Measurements from ENCODE around the gene COQ4. TPM values are rescaled to one million over a fixed set of nuclear protein-coding genes. Genes with fewer than 3 reads are reported as not detected.
A peak's percentile ranks its signal among the peaks of the same experiment; 100 is the strongest.
"Not testable (repeated sequence)": the region's sequence is repeated elsewhere in the genome, so short reads cannot be mapped to it uniquely, and the experiment has no call there.

COQ4 gene
- total RNA-seq, 1 donor from 2014 or later, result 26.0 TPM

- no peak for DNase-seq (ENCODE audit: low read depth in 2 of 2)
These were observed 23.8 kb upstream of the COQ4 start for GRCh38 chr9:128298535-128299482.

- no peak for DNase-seq (ENCODE audit: low read depth in 2 of 2)
These were observed 18.3 kb upstream of the COQ4 start for GRCh38 chr9:128304136-128304970.

- no peak for DNase-seq (ENCODE audit: low read depth in 2 of 2)
These were observed 17.7 kb upstream of the COQ4 start for GRCh38 chr9:128304971-128305288.

GRCh38 chr9:128309551-128309950 lies 13.1 kb upstream of the COQ4 start:
- no peak for DNase-seq (ENCODE audit: low read depth in 2 of 2)

GRCh38 chr9:128310461-128310860 lies 12.2 kb upstream of the COQ4 start:
- peak in 1 of 2 donors; percentile 53 for DNase-seq (ENCODE audit: low read depth in 2 of 2)

- no peak for DNase-seq (ENCODE audit: low read depth in 2 of 2)
These were observed 7.9 kb upstream of the COQ4 start for GRCh38 chr9:128314697-128315096.

- DNase-seq (ENCODE audit: low read depth in 2 of 2), result peak; percentile 24 to 55
These were observed 6.2 kb upstream of the COQ4 start for GRCh38 chr9:128316421-128316820.

GRCh38 chr9:128317629-128318028 lies 5.0 kb upstream of the COQ4 start:
- no peak for DNase-seq (ENCODE audit: low read depth in 2 of 2)

- no peak for DNase-seq (ENCODE audit: low read depth in 2 of 2)
These were observed 1.3 kb upstream of the COQ4 start for GRCh38 chr9:128321343-128321742.

GRCh38 chr9:128321879-128322403 lies 698 bp upstream of the COQ4 start:
- DNase-seq (ENCODE audit: low read depth in 2 of 2), result no peak

- peak in 1 of 2 donors; percentile 58 for DNase-seq (ENCODE audit: low read depth in 2 of 2)
These were observed 632 bp downstream of the COQ4 start for GRCh38 chr9:128323212-128323730.

GRCh38 chr9:128323791-128324190 lies 1.2 kb downstream of the COQ4 start:
- no peak for DNase-seq (ENCODE audit: low read depth in 2 of 2)

GRCh38 chr9:128324401-128324800 lies 1.8 kb downstream of the COQ4 start:
- DNase-seq (ENCODE audit: low read depth in 2 of 2), result no peak

GRCh38 chr9:128325629-128326028 lies 3.0 kb downstream of the COQ4 start:
- DNase-seq (ENCODE audit: low read depth in 2 of 2), result no peak

- DNase-seq (ENCODE audit: low read depth in 2 of 2), result no peak
These were observed 10.8 kb downstream of the COQ4 start for GRCh38 chr9:128333451-128333869.

- no peak for DNase-seq (ENCODE audit: low read depth in 2 of 2)
These were observed 12.5 kb downstream of the COQ4 start for GRCh38 chr9:128335161-128335560.

- no peak for DNase-seq (ENCODE audit: low read depth in 2 of 2)
These were observed 13.3 kb downstream of the COQ4 start for GRCh38 chr9:128335914-128336313.

- DNase-seq (ENCODE audit: low read depth in 2 of 2), result no peak
These were observed 15.3 kb downstream of the COQ4 start for GRCh38 chr9:128337936-128338335.

- not testable (repeated sequence) for DNase-seq (ENCODE audit: low read depth in 2 of 2)
These were observed 16.4 kb downstream of the COQ4 start for GRCh38 chr9:128338852-128339614.

GRCh38 chr9:128339761-128340690 lies 17.4 kb downstream of the COQ4 start, which contains the start of gene SLC27A4:
TSS of gene SLC27A4 (plus strand) at chr9:128340527. CDS start at chr9:128343133, 2,606 bp downstream.
- peak; percentile 79 to 83 for DNase-seq (ENCODE audit: low read depth in 2 of 2)

All from lung microvascular endothelial cell (primary cell).